Measurements from ENCODE around the gene NHEJ1. TPM values are rescaled to one million over a fixed set of nuclear protein-coding genes. Genes with fewer than 3 reads are reported as not detected.
A peak's percentile ranks its signal among the peaks of the same experiment; 100 is the strongest.

The NHEJ1 gene
- total RNA-seq, 2 donors from 2014 or later = 8.3 to 8.4 TPM

DNA sequence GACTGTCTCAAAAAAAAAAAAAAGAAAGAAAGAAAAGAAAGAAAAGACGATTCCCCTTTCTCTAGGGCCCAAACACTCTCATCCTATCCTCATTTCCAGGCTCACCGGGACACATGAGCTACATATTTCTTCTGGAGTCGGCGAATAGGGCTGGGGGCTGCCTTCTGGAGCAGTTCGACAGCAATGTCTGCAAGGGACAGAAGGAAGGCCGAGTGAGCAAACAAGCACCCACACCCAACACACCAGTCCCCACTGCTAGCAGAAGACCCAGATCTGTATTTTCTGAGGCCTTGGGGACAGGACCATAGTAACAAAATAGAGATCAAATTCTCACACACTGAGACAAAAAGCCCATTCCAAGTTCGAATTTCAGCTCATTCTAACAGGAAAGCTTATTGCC lies 14.9 kb upstream of the NHEJ1 start:
- H3K9me3 ChIP-seq = no peaks in the 10 kb centered on the region
- peaks cover 0 to 47% of the 10 kb centered on the region in 2 donors for H3K4me1 ChIP-seq
- H3K36me3 ChIP-seq = peaks cover 35% of the 10 kb centered on the region
- H3K27me3 ChIP-seq = no peaks in the 10 kb centered on the region
- no peak for DNase-seq (ENCODE audit: low spot score)
- TF ChIP-seq, protein P1, sequence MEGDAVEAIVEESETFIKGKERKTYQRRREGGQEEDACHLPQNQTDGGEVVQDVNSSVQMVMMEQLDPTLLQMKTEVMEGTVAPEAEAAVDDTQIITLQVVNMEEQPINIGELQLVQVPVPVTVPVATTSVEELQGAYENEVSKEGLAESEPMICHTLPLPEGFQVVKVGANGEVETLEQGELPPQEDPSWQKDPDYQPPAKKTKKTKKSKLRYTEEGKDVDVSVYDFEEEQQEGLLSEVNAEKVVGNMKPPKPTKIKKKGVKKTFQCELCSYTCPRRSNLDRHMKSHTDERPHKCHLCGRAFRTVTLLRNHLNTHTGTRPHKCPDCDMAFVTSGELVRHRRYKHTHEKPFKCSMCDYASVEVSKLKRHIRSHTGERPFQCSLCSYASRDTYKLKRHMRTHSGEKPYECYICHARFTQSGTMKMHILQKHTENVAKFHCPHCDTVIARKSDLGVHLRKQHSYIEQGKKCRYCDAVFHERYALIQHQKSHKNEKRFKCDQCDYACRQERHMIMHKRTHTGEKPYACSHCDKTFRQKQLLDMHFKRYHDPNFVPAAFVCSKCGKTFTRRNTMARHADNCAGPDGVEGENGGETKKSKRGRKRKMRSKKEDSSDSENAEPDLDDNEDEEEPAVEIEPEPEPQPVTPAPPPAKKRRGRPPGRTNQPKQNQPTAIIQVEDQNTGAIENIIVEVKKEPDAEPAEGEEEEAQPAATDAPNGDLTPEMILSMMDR (IDR thresholded peaks at IDR 0.05) = no peak
- peak overlapping the region in 1 of 2 donors; percentile 99 for H3K4me3 ChIP-seq
- H3K27ac ChIP-seq = peak overlapping the region; percentile 98 to 99

DNA sequence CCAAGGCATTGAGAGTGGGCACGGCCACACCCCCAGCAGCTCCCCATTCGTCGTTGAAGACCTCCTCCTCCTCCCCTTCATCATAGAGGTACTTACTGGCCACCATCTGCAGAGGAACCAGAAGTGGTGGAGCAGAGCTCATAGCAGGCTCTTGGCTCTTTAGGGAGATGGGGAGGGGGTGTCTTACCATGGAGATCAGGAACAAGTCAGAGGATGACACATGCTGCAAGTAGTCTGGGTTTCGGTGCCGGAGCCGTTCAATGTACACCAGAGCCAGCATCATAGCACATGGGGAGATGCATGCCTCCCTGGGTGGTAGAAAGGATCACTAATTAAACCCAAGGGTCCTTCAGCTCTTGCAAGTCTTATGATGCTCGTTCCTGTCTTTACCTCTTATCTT lies 14.2 kb upstream of the NHEJ1 start:
- Histone ChIP-seq H3K36me3 (peaks cover 28% of the 10 kb centered on the region), H3K27ac (no peak overlapping the region), H3K9me3 (no peaks in the 10 kb centered on the region), H3K4me1 (peaks cover 0 to 43% of the 10 kb centered on the region in 2 donors), H3K27me3 (no peaks in the 10 kb centered on the region), H3K4me3 (no peak overlapping the region)
- TF ChIP-seq, protein P1 (IDR thresholded peaks at IDR 0.05) = no peak
- DNase-seq (ENCODE audit: low spot score) = no peak

DNA sequence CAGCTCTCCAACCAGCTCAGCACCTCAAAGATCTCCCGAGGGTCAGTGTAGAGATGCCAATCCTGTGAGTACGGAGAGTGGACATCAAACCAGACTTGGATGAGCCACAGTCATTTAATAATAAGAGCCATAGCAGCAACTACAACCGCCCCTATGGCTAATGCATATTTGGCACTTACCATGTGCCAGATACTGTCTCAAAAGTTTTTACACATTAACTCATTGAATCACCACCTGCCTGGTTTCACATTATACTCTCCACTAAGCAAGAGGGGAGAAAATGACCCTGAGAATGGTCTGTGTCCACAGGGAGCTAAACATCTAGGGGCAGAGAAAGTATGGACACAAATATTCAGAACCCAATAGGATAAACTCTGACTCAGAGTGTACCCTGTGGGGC lies 13.5 kb upstream of the NHEJ1 start:
- no peak for DNase-seq (ENCODE audit: low spot score)
- H3K9me3 ChIP-seq = no peaks in the 10 kb centered on the region
- no peak overlapping the region for H3K4me3 ChIP-seq
- no peak overlapping the region for H3K27ac ChIP-seq
- H3K4me1 ChIP-seq = peaks cover 0 to 36% of the 10 kb centered on the region in 2 donors
- TF ChIP-seq, protein P1 (IDR thresholded peaks at IDR 0.05) = no peak
- peaks cover 28% of the 10 kb centered on the region for H3K36me3 ChIP-seq
- no peaks in the 10 kb centered on the region for H3K27me3 ChIP-seq

DNA sequence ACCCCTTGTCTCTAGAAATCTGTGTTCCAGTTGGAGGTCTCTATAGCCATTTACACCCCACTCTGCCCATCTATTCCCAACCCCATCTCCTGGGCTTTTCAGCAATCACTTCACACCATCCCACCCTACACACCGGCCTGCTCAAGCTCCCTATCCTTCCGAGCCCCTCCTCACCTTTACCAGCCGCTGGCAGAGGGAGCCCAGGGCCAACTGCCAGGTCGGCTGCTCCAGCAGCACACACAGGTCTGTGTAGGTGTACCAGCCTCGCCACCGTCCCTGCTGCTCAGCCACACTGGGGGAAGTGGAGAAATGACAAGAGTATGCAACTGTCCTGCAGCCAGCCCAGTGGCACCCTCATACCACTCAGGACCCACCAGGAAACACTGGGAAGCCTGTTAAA lies 12.6 kb upstream of the NHEJ1 start:
- peaks cover 28% of the 10 kb centered on the region for H3K36me3 ChIP-seq
- no peaks in the 10 kb centered on the region for H3K27me3 ChIP-seq
- no peak for DNase-seq (ENCODE audit: low spot score)
- no peak overlapping the region for H3K4me3 ChIP-seq
- H3K4me1 ChIP-seq = peaks cover 0 to 29% of the 10 kb centered on the region in 2 donors
- no peak overlapping the region for H3K27ac ChIP-seq
- no peaks in the 10 kb centered on the region for H3K9me3 ChIP-seq
- TF ChIP-seq, protein P1 (IDR thresholded peaks at IDR 0.05) = no peak

DNA sequence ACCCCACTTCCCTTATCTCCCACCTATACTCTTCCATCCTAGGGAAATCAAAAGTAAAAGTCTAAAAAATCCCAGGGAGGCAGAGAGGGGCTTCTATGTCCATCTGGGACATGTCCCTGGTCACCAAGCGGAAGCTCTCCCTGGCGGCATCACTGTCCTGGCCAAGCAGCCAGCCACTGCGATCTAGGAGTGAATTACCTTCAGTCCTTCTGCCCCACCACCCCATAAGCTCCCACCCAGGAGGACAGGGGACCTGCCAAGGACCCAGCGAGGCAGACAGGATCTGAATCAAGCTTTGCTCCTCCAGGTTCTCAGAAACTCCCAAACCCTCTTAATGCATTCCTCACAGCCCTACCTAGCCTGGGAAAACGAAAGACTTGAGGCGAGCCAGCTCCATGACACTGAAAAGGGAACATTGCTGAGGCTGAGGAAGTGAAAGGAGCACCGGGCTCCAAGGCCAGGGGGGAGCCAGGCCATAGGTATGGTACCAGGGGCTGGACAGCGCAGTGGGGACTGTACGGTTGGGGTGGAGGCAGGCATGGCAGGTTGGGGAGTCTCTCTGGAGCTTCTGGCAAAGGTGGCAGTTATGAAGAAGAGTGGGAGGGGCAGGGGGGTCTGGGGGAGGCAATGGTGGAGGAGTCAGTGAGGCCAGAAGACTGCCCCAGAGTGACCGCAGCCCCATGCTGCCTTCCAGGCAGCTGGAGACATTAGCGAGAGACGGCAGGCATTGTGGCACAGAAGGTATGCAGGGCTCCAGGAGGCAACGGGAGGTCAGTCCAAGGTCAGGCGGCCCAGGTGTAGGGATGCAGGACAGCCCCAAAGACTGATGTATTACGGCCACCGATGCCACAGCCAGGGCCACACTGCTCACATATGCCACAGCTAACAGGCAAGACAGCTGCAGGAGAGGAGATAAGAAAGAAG lies 11.9 kb upstream of the NHEJ1 start:
- Histone ChIP-seq H3K27ac (peak overlapping the region in 1 of 2 donors; percentile 68), H3K9me3 (no peaks in the 10 kb centered on the region), H3K4me3 (no peak overlapping the region), H3K27me3 (no peaks in the 10 kb centered on the region), H3K36me3 (peaks cover 28% of the 10 kb centered on the region), H3K4me1 (peaks cover 0 to 29% of the 10 kb centered on the region in 2 donors)
- TF ChIP-seq, protein P1 (IDR thresholded peaks at IDR 0.05) = no peak
- DNase-seq (ENCODE audit: low spot score) = no peak
